HG03575 (cell line): Measurements from ENCODE around the gene THAP7.
"Not testable (repeated sequence)": the region's sequence is repeated elsewhere in the genome, so short reads cannot be mapped to it uniquely, and the experiment has no call there.

ENCODE experiments used
- ATAC-seq: cut with Tn5 transposase; IDR thresholded peaks from one replicate; pipeline ENCODE4 v1.9.1; 2021; ENCODE audit not compliant: unreplicated experiment, insufficient number of reproducible peaks, low FRiP score; ENCODE audit errors: extremely low read depth

THAP7 gene

DNA sequence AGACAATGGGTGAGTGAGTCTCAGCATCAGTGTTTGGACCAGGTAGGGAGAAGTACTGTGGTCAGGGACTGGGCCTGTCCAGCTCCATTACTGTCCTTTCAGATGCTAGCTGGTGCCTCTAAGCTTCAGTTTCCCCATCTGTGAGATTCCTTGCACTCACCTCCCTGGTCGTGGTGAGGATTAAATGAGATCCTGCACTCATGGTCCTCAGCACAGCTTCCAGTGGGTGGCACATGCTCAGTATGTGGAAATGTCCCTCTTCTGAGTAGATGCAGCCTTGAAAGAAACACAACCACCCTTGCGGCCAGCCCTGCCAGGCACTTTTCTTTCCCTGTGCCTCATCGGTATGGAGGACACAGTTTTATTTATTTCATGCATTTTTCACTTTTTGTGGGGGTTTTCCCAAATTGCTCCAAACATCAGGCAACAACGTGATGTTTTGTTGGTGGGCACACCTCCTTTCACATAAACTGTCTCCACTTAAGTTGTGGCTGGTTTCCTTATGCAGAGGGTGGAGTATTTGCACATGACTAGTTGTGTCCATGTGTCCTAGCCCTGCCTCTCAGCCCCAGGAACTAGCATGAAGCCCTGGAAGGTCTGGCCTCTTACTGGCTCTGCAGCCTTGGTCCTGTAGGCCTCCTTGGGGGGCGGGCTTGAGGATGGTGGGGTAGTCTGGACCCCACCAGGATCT is 18.7 kb downstream of the THAP7 start:
- ATAC-seq: no peak

DNA sequence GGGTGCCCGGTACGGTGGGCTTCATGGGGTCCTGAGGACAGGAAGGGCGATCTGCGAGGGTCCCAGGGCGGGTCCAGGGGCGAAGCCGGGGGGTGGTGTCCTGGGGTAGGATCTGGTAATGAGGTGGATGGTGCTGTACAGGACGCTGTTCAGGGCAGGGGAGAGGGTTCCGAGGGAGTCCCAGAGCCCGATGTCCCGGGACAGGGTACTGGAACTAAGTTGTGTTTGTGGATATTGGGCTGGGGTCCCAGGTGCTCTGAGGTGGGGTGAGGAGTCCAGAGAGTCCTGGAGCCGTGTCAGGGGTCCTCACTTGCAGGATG is 19.4 kb downstream of the THAP7 start:
- ATAC-seq: no peak

DNA sequence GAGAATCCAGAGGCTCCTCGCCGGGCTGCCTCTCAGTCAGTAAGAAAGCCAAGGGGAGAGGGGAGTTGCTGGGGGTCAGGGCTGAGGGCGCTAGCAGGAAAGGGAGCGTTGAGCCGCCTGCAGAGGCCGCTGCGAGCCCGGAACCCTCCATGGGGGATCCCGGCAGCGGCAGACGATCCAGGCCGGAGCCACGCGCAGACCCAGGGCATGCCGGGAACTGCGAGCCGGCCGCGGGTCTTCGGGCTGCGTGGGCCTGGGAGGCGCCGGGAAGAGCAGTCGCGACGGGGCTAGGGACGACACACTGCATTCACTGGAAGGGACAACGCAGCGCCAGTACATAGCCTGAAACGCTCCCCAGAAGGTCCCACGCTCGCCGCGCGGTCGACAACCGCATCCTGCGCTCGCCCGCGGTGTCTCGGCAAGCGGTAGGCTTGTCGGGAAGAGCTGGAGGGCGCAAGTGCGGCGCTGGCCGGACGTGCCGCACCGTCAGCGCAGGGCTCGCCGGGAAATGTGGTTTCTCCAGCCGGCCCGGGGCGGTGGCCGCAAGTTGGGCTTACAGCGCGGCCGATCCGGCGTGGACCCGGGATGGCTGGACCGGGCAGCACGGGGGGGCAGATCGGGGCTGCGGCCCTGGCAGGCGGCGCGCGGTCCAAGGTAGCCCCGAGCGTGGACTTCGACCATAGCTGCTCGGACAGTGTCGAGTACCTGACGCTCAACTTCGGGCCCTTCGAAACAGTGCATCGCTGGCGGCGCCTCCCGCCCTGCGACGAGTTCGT is 19.9 kb downstream of the THAP7 start, which contains the start of gene LZTR1:
Gene LZTR1, plus strand, starts transcription at position 511 of the 776 bp plus-strand sequence. Its CDS starts 75 bp downstream, at position 586.
- ATAC-seq: no peak

DNA sequence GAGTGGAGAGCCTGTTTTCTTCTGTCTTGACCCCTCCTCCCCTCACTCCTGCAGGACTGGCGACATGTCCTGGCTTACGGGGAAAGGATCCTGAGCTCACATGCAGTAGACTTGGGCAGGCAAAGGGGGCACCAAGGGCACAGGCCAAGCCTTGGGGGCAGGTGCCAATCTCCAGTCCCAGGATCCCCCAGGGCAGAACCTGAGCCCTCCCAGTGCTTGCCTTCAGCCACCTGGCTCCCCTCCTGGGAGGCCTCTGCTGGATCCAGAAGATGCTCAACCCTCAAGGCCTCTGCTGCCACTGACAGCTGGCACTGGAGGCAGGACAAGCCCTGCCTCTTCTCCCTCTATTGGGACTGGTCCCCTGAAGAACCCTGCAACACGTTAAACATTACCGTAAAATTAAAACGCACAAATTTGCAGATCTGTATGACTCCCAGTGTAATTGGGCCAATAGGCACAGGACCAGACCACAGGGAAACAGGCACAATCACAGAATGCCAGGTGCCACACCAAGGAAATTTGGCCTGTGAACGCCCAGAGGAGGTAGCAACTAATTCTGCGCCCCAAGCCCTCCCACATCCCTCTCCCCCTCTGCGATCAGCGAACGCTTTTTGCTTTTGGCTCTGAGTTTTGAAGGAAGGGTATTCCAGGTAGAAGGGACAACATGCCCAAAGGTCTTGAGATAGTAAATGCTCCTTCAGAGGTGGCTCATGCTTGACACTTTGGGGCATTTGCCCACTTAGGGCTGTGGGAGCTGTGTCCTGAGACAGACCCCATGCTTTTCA is 20.8 kb downstream of the THAP7 start:
- no peak for ATAC-seq

DNA sequence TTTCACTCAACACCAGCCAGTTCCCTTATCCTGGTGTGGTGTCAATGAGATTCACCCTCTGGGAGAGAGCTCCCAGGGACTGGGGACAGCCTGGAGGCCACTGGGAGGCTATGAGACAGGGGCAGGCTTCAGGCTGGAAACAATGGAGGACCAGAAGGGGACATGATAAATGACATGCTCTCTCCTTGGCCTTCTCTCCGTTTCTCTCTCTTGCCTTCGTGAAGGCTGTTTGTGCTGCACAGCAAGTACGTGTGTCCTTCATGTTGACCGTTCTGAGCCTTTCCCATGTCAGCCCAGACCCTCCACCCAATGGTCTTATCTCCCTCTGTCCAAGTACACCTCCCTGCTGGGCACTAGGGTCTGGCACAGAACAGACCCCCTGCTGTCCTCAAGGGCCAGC is 21.4 kb downstream of the THAP7 start:
- ATAC-seq: no peak

DNA sequence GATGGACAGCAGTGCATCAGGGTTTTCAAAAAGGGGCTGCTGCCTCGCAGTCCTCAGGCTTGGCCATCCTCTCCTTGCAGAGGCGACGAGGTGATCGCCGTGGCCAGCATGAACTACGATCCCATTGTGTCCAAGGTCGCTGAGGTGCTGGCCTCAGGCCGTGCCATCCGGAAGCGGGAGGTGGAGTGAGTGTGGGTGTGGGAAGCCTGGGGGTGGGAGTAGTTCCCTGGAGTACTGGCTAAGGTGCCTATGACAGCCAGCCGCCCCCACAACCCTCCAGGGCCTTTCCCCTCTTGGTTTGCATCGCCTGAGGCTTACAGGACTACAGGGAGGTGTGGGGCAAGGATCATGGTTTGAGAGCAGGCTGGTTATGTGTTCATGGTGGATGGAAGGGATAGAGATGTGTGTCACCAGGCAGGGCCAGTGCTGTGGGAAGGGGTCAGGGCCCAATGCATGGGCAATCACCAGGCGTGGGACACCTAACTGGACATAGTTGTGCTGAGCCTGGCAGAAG is 21.9 kb downstream of the THAP7 start:
- no peak for ATAC-seq

DNA sequence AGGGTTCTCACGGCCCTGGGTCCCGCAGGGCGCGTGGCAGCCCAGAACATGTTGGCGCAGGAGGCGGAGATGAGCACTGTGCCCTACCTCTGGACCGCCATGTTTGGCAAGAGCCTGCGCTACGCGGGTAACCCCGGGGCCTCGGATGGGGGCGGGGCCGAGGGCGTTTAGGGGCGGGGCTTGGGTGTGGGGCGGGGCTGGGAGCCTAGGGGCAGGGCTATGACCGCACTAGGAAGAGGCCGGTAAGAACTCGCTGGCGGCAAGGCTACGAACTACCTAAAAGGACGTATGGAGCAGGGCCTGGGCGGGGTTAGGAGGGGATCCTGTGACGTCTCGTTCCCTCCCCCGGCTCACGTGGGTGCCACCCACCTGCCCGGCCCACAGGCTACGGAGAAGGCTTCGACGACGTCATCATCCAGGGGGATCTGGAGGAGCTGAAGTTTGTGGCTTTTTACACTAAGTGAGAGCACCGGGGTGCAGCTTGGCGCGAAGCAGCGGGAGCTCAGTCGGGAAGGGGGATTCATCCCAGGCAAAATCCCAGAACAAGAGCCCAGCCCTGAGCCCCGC is 22.6 kb downstream of the THAP7 start:
- ATAC-seq: no peak

DNA sequence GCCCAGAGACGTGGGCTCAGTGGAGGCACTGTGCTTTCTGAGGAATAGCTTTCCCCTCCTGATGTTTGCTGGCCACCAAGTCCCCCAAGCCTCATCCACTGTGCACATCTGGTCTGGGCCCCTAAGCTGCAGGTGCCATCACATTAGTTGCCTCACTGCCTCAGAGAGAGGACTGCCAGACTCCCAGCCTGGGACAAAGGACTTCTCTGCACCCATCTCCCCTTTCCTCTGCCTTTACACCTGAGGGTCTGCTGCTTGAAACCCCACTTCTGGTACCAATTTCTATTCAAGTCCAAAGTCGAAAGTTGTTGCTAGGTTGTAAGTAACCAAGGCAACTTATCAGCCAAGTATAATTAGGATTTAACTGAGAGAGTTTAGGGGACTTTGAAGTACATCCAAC is 23.5 kb downstream of the THAP7 start:
- no peak for ATAC-seq

DNA sequence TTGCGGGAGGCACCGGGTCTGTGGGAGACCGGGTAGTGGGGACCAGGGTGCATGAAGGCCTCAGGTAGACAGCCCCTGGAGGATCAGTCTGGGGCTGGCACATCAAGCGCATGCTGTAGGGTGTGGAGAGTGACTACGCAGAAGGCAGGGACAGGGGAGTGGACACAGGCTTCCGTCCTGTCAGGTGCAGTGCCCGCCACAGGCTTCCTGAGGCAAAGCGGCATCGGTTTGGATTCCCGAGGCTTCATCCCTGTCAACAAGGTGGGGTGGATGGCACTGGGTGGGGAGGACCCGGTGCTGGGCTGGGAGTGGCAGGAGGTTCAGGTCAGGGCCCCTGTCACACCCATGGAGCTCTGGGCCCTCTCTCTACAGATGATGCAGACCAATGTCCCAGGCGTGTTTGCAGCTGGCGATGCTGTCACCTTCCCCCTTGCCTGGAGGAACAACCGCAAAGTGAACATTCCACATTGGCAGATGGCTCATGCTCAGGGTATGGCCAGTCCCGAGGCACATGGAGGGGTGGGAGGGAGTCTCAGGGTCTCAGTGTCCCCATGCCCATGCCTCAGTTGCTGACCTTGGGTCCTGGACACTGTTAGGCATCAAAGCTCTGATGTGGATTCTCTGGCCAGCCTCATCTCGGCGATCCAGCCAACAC is 24.3 kb downstream of the THAP7 start:
- ATAC-seq: no peak

DNA sequence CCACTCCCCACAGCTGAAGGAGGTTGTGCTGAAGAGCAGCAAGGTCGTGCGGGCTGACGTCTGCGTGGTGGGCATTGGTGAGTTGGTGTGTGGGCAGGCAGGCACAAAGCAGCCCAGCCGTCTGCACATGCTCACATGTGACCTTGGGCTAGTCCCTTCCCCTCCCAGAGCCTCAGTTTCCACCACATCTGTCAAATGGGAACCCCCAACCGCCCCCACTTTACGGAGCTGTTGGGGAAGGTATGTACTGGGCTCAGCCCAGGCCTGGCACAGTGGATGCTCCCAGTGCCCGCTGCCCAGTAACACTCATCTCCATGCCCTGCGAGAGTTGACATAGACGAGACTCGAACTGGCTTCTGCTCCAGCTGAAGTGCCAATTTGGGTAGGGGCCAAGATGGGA is 24.9 kb downstream of the THAP7 start:
- no peak for ATAC-seq

DNA sequence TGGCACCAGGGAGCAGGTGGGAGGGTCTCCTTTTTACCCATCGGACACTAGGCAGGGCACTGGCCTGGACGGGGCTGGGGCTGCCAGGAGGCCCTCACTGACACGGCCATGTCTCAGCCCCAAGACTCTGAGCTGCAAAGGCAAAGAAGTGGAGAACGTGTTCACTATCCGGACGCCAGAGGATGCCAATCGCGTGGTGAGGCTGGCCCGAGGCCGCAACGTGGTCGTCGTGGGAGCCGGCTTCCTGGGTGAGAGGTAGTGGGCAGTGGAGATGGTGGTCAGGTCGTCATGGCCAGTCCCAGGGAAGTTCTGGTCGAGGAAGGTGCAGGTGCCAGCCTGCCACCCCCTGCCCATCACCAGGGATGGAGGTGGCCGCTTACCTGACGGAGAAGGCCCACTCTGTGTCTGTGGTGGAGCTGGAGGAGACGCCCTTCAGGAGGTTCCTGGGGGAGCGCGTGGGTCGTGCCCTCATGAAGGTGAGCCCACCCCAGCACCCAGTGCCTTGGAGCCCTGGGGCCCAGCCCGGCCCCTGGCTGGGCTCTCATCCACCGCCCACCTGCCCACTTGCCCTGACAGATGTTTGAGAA is 25.5 kb downstream of the THAP7 start:
- ATAC-seq: no peak

DNA sequence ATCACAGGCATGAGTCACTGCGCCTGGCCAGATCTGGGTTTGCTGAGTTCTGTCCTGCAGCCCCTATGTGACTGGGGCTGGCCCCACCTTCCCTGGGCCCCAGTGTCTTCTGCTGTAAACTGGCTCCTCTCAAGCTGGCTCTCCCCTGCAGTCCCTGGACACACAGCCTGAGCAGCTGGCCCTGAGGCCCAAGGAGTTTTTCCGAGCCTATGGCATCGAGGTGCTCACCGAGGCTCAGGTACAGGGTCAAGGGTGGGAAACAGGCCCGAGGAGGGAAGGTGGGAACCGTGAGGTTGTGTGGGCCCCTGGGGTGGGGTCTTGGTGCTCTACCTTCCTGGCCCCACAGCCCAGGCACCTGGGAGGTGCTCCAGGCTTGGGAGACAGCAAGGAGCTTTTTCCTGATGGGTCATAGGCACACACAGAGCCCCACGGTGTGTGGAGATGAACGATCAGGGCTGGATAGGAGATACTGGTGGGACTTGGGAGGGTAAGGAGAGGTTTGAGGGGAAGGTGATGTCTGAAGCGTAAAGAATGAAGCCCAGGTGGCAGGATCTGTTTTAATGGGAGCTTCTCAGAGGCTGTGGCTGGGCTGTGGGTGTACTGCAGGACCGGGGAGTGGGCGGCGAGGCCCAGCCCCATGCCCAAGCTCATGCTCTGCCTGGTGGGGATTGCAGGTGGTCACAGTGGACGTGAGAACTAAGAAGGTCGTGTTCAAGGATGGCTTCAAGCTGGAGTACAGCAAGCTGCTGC is 26.2 kb downstream of the THAP7 start:
- no peak for ATAC-seq

DNA sequence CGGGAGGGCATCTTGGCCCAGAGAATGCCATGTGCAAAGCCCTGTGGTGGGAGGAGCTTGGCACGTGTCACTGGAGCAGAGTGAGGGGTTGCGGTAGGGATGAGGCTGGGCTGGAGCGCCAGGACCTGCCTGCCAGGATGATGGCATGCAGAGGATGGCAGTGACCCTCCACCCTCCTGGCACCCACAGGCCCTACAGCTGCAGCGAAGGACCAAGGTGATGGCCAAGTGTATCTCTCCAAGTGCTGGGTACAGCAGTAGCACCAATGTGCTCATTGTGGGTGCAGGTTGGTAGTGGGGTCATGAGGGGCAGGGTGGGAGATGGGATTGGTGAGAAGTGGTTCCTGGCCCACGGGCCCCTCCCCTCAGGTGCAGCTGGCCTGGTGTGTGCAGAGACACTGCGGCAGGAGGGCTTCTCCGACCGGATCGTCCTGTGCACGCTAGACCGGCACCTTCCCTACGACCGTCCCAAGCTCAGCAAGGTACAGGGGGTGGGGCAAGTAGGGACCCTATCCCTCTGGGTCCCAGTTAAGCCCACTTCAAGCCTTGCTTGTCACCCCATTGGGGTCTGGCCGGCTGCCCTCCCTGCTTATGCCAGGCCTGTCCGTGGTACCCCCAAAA is 27.5 kb downstream of the THAP7 start:
- no peak for ATAC-seq

DNA sequence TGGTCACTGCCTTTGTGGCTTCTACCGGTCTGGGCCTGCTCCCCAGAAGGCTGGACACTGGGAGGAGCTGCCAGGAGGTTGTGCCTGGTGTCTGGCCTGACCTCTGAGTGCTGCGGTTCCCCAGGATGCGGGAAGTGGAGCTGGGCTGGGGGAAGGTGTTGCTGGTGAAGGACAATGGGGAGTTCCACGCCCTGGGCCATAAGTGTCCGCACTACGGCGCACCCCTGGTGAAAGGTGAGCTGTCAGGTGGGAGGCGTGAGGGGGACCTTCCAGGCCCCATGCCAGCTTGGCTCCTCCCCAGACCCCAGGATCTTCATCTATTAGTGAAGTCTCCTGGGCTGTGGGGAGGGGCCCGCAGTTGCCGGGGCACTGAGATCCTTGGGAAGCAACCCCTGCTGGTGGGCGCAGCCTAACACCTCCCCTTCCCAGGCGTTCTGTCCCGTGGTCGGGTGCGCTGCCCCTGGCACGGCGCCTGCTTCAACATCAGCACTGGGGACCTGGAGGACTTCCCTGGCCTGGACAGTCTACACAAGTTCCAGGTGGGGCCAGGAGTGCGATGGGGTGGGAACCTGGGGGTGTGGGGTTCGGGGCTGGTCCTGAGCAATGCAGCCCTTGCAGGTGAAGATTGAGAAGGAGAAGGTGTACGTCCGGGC is 28.2 kb downstream of the THAP7 start:
- ATAC-seq: no peak

DNA sequence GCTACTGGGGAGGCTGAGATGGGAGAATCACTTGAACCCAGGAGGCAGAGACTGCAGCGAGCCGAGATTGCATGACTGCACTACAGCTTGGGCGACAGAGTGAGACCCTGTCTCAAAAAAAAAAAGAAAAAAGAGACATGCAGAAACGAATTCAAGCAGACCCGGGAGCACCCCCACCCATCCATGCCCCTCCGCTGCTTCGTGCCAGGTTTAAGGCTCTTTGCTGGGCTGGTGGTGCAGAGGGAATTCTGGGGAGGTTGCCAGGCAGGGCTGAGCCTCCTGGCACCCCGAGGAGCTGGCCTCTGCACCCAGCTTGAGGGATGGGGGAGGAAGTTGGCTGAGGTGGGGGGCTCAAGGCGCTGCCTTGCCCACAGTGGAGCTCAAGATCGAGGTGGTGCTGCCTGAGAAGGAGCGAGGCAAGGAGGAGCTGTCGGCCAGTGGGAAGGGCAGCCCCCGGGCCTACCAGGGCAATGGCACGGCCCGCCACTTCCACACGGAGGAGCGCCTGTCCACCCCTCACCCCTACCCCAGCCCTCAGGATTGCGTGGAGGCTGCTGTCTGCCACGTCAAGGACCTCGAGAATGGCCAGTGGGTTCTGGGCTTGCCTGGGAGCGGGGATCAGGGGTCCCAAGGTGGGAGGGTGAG is 28.9 kb downstream of the THAP7 start:
- no peak for ATAC-seq

DNA sequence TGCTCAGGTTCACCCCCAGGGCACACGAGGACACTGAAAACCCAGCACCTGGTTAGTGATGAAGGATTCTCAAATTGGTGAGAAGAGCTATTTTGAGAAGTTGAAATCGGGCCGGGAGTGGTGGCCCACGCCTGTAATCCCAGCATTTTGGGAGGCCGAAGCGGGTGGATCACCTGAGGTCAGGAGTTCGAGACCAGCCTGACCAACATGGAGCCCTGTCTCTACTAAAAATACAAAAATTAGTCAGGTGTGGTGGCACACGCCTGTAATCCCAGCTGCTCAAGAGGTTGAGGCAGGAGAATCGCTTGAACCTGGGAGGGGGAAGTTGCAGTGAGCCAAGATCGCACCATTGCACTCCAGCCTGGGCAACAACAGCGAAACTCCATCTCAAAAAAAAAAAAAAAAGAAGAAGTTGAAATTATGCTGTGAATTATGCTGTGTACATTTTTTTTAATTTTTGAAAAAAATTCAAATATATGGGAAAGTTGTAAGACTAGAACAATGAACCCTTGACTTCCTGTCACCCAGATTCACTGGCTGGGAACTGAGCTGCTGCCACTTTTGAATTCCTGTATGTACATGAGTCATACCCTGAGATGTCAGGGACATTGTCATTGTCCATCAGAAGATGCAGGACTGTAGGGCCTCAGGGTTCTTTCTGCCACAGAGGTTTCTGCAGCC is 29.8 kb downstream of the THAP7 start:
- not testable (repeated sequence) for ATAC-seq
